Endothelial cell of umbilical vein (primary cell): ENCODE measurements around the gene CHRNE. TPM values are rescaled to one million over a fixed set of nuclear protein-coding genes. Genes with fewer than 3 reads are reported as not detected.

Experiments
- BruUV-seq: library from RNA; stranded (reverse); fragments of 400-500 nt; replicated peaks from 2 replicates; lab custom pipeline; 2021; lab: Mats Ljungman, UMichigan
- CTCF ChIA-PET: fragments of 300-600, 350-600 bp; sonication (Branson Sonifier 250); formaldehyde crosslinking; loops from one replicate; lab custom pipeline; 2021; ENCODE audit warnings: antibody characterized with exemption, inconsistent platforms; lab: Charles Lee
- POLR2A ChIA-PET: fragments of 300-600, 350-600 bp; sonication (Branson Sonifier 250); formaldehyde crosslinking; loops from one replicate; lab custom pipeline; 2021; ENCODE audit warnings: antibody characterized with exemption, inconsistent platforms; lab: Charles Lee
- DNase-seq: peaks from one replicate; pipeline ENCODE4 v3.0.0-alpha.2; 2011; ENCODE audit warnings: low read depth, low spot score
- FAIRE-seq: peaks from 2 replicates; lab custom pipeline; 2011; peaks lifted over from hg19 to GRCh38; lab: Jason Lieb, UNC
- H2AFZ ChIP-seq: 2 replicates; pipeline ENCODE4 v1.6.0; 2012; ENCODE audit warnings: low read depth, low read length, control low read depth, inconsistent platforms
- H3K27ac ChIP-seq: 2 replicates; pipeline ENCODE4 v1.5.1; 2011; ENCODE audit warnings: low read depth, mild to moderate bottlenecking, control low read depth, low read length, moderate library complexity; ENCODE audit not compliant: insufficient read depth
- H3K27me3 ChIP-seq, 2 experiments: 2 replicates each; pipeline versions ENCODE4 v1.6.0 to v1.6.1; 2011; ENCODE audit warnings: low read length in 2 of 2, mixed read lengths in 1 of 2; ENCODE audit not compliant: control insufficient read depth in 2 of 2, insufficient read depth in 2 of 2
- H3K36me3 ChIP-seq, 2 experiments: 2 replicates in 1 of 2; 3 replicates in 1 of 2; pipeline ENCODE4 v1.5.1; 2011; ENCODE audit warnings: low read length in 2 of 2, mild to moderate bottlenecking in 1 of 2, moderate library complexity in 1 of 2; ENCODE audit not compliant: control insufficient read depth in 2 of 2, insufficient read depth in 2 of 2; ENCODE audit errors: extremely low read depth in 1 of 2
- H3K4me1 ChIP-seq: 3 replicates; pipeline ENCODE4 v1.5.1; 2011; ENCODE audit warnings: mild to moderate bottlenecking, low read length; ENCODE audit not compliant: control insufficient read depth, insufficient read depth; ENCODE audit errors: extremely low read depth
- H3K4me2 ChIP-seq: 2 replicates; pipeline ENCODE4 v1.6.1; 2011; ENCODE audit warnings: low read length, control low read depth, mixed read lengths; ENCODE audit not compliant: insufficient read depth
- H3K4me3 ChIP-seq, 3 experiments: fragments of 200-600 bp in 1 of 3; sonication (generic), shearing (Covaris generic) in 1 of 3; replicated peaks in 1 of 3; 2 replicates each; pipeline ENCODE4 v1.5.1; 2011 to 2016; ENCODE audit warnings: control low read depth in 3 of 3, low read length in 3 of 3, mild to moderate bottlenecking in 2 of 3, inconsistent platforms in 1 of 3, low read depth in 1 of 3, moderate library complexity in 1 of 3; ENCODE audit not compliant: insufficient read depth in 1 of 3
- H3K79me2 ChIP-seq: 2 replicates; pipeline ENCODE4 v1.6.0; 2012; ENCODE audit warnings: low read length, inconsistent platforms; ENCODE audit not compliant: control insufficient read depth, insufficient read depth
- H3K9ac ChIP-seq: replicated peaks from 2 replicates; pipeline ENCODE3; 2011; ENCODE audit warnings: low read length, control low read depth; ENCODE audit not compliant: insufficient read depth; ENCODE audit errors: extremely low read depth
- H3K9me1 ChIP-seq: replicated peaks from 3 replicates; pipeline ENCODE4 v1.6.0; 2011; ENCODE audit warnings: mild to moderate bottlenecking, low read length; ENCODE audit not compliant: control insufficient read depth, insufficient read depth; ENCODE audit errors: extremely low read depth
- H3K9me3 ChIP-seq: replicated peaks from 2 replicates; pipeline ENCODE4 v1.5.1; 2012; ENCODE audit warnings: low read length, inconsistent platforms; ENCODE audit not compliant: control insufficient read depth, insufficient read depth
- H4K20me1 ChIP-seq: replicated peaks from 2 replicates; pipeline ENCODE3; 2011; ENCODE audit warnings: mild to moderate bottlenecking, low read length; ENCODE audit not compliant: control insufficient read depth, insufficient read depth; ENCODE audit errors: extremely low read depth
- CTCF ChIP-seq, 2 donors: IDR thresholded peaks; 1 replicate in 1 of 2; 2 replicates in 1 of 2; pipeline ENCODE4 v1.5.1; 2011; ENCODE audit warnings: low read length in 2 of 2, mild to moderate bottlenecking in 2 of 2, moderate library complexity in 2 of 2, control low read depth in 1 of 2, inconsistent platforms in 1 of 2, low read depth in 1 of 2; ENCODE audit not compliant: insufficient read depth in 1 of 2; ENCODE audit errors: extremely low read depth in 1 of 2
- FOS ChIP-seq: IDR thresholded peaks from 2 replicates; pipeline ENCODE4 v1.6.1; 2011; ENCODE audit warnings: mild to moderate bottlenecking, low read length, moderate library complexity, borderline replicate concordance; ENCODE audit not compliant: insufficient read depth
- GATA2 ChIP-seq: IDR thresholded peaks from 2 replicates; pipeline ENCODE4 v1.7.0; 2011; ENCODE audit warnings: low read depth, mild to moderate bottlenecking, moderate library complexity, mixed read lengths, low read length; ENCODE audit not compliant: insufficient read length, insufficient read depth
- JUN ChIP-seq: IDR thresholded peaks from 2 replicates; pipeline ENCODE4 v1.6.1; 2011; ENCODE audit warnings: borderline replicate concordance, low read depth; ENCODE audit not compliant: insufficient read length, insufficient read depth
- MAX ChIP-seq: IDR thresholded peaks from 2 replicates; pipeline ENCODE4 v1.6.1; 2011; ENCODE audit not compliant: insufficient read depth, insufficient read length
- MYC ChIP-seq: IDR thresholded peaks from one replicate; pipeline ENCODE4 v1.6.1; 2011; ENCODE audit warnings: mild to moderate bottlenecking, low read depth, low read length
- POLR2A ChIP-seq: IDR thresholded peaks from 2 replicates; pipeline ENCODE4 v1.6.1; 2012; ENCODE audit warnings: low read depth, mild to moderate bottlenecking, control low read depth, low read length
- POLR2AphosphoS5 ChIP-seq: IDR thresholded peaks from 2 replicates; pipeline ENCODE4 v1.6.1; 2012; ENCODE audit warnings: low read depth, mild to moderate bottlenecking, control low read depth, low read length, moderate library complexity; ENCODE audit not compliant: insufficient read depth
- dilution Hi-C: fragments of 300-500 bp; cut with MboI; formaldehyde crosslinking; loops from one replicate; pipeline ENCODE4 v1.15.0; 2019; ENCODE audit warnings: low sequenced_read_pairs; ENCODE audit not compliant: extremely low pct_ligation_motif_present
- intact Hi-C: fragments of 100-400 bp; cut with micrococcal nuclease; formaldehyde crosslinking; loops from one replicate; pipeline ENCODE4 v1.10.0; 2022
- polyA plus RNA-seq, 4 experiments: library from polyadenylated mRNA; depleted of rRNA in 3 of 4; stranded (reverse) in 3 of 4; unstranded in 1 of 4; fragments of >200 nt; gene quantifications; 2 replicates each; pipeline versions ENCODE4 v1.2.1 to v1.2.3, GENCODE V29; 2011 to 2012; ENCODE audit warnings: missing spikeins in 1 of 4
- total RNA-seq: library from RNA; stranded (reverse); gene quantifications from 2 replicates; pipeline ENCODE4 v1.2.3, GENCODE V29; 2021

Gene CHRNE
- total and polyA plus RNA-seq, 2 donors (not counting 3 experiments of a cell fraction or from before 2014, with no cell fraction given): 0.84 to 1.1 TPM

- no peaks in the 10 kb centered on the region for H3K36me3 ChIP-seq
- H3K9ac ChIP-seq: no peak overlapping the region
- H3K4me3 ChIP-seq: no peak overlapping the region
- FAIRE-seq: peak; percentile 97
- DNase-seq: peak; percentile 95
- H3K9me1 ChIP-seq: no peaks in the 10 kb centered on the region
- dilution Hi-C loops: no loop called here
- H3K4me2 ChIP-seq: no peak overlapping the region
- no peaks in the 10 kb centered on the region for H3K27me3 ChIP-seq
- peak; percentile 89 for TF ChIP-seq CTCF (IDR thresholded peaks at IDR 0.05; ENCODE audit: extremely low read depth in 1 of 2, insufficient read depth in 1 of 2, low read depth in 1 of 2, low read length in 2 of 2)
- no peak for TF ChIP-seq MAX
- no peak for TF ChIP-seq POLR2A
- peak; percentile 58 for TF ChIP-seq POLR2AphosphoS5
- TF ChIP-seq MYC: no peak
- TF ChIP-seq JUN: no peak
- TF ChIP-seq FOS: no peak
- TF ChIP-seq GATA2: no peak
- no peaks in the 10 kb centered on the region for H3K79me2 ChIP-seq
- peak overlapping the region; percentile 73 for H2AFZ ChIP-seq
- no peak overlapping the region for H3K27ac ChIP-seq
- no peaks in the 10 kb centered on the region for H4K20me1 ChIP-seq
- ChIA-PET CTCF (interaction anchor here (0.6 to 3.1 kb wide), 43 partner anchors 9 to 341 kb away, joined by 3 to 71 read pairs (median 6); partner anchors contain the start of genes ARRB2, C17orf107, CAMTA2 and ENO3), POLR2A (interaction anchor here (0.8 to 1.5 kb wide), 4 partner anchors 31 to 112 kb away, joined by 3 to 10 read pairs (median 4); partner anchors contain the start of genes RNF167, SLC25A11 and SPAG7)
- no peaks in the 10 kb centered on the region for H3K4me1 ChIP-seq
- intact Hi-C loops: loop anchor here (1.0 to 2.0 kb wide), 5 partner anchors 30 to 153 kb away; partner anchors contain the start of genes CAMTA2, PFN1 and SPAG7
- no peaks in the 10 kb centered on the region for H3K9me3 ChIP-seq
- no TSS peak for BruUV-seq
Measured at GRCh38 chr17:4908711-4909496, 6.0 kb upstream of the CHRNE start.
